Thoracic aorta (tissue), 2 donors: ENCODE measurements around the gene HEG1. TPM values are rescaled to one million over a fixed set of nuclear protein-coding genes. Genes with fewer than 3 reads are reported as not detected.

ENCODE experiments used
- ATAC-seq: fragments of 150-250 bp; one replicate; pipeline ENCODE4 v1.8.0; 2017; ENCODE audit warnings: low read depth; ENCODE audit not compliant: insufficient number of reproducible peaks, low FRiP score
- DNase-seq: peaks from one replicate; pipeline ENCODE4 v3.0.0-alpha.2; 2020; ENCODE audit warnings: low spot score
- H3K27ac ChIP-seq, 2 donors: fragments of 200-600 bp; sonication (generic); 1 replicate in 1 of 2; 2 replicates in 1 of 2; pipeline ENCODE4 v1.5.1; 2016; ENCODE audit warnings: mild to moderate bottlenecking in 2 of 2, moderate library complexity in 2 of 2
- H3K27me3 ChIP-seq: fragments of 200-600 bp; sonication (generic); replicated peaks from 2 replicates; pipeline ENCODE4 v1.6.0; 2016; ENCODE audit warnings: mild to moderate bottlenecking; ENCODE audit not compliant: insufficient read depth
- H3K36me3 ChIP-seq: fragments of 200-600 bp; sonication (generic); one replicate; pipeline ENCODE4 v1.5.1; 2016
- H3K4me1 ChIP-seq, 2 donors: fragments of 200-600 bp; sonication (generic); 1 replicate in 1 of 2; 2 replicates in 1 of 2; pipeline versions ENCODE4 v1.5.1 to v1.6.0; 2016; ENCODE audit warnings: low read depth in 2 of 2, mild to moderate bottlenecking in 1 of 2; ENCODE audit not compliant: control insufficient read depth in 1 of 2
- H3K4me3 ChIP-seq: fragments of 200-600 bp; sonication (generic); 2 replicates; pipeline ENCODE4 v1.5.1; 2016; ENCODE audit warnings: mild to moderate bottlenecking
- H3K9me3 ChIP-seq: fragments of 200-600 bp; sonication (generic); 2 replicates; pipeline ENCODE4 v1.5.1; 2016
- total RNA-seq, 2 donors: library from RNA; depleted of rRNA; stranded (reverse); fragments of >200 nt; gene quantifications; one replicate each; pipeline versions ENCODE4 v1.1.0 to v1.2.3, GENCODE V29; 2016
- TF ChIP-seq, protein P1 (sequence below): fragments of 200-600 bp; sonication (generic); IDR thresholded peaks from one replicate; pipeline ENCODE4 v1.5.1; 2019; ENCODE audit warnings: antibody characterized with exemption

Gene HEG1
- total RNA-seq, 2 donors from 2014 or later: 114 to 168 TPM

DNA sequence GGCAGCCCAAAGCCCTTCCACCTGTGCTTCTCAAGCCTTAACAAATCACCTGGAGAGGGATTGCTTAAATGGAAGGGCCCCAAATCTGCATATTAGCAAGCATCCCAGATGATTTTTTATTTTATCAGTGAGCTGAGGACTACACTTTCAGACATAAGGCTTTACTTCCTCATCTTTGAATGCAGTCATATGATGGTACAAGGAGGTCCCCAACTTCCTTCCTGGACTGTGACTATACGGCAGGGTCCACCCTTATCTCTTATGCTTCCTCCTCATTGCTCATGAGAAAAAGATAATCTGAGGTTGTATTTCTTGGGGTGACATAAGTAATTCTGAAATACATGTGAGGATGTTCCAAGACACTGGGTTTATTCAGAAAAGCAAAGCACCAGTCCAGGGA, 13.7 kb upstream of the HEG1 start:
- Histone ChIP-seq H3K27ac (no peak overlapping the region), H3K36me3 (no peaks in the 10 kb centered on the region), H3K4me1 (no peaks in the 10 kb centered on the region), H3K27me3 (no peaks in the 10 kb centered on the region), H3K9me3 (no peaks in the 10 kb centered on the region), H3K4me3 (no peak overlapping the region)
- DNase-seq: no peak
- TF ChIP-seq, protein P1, sequence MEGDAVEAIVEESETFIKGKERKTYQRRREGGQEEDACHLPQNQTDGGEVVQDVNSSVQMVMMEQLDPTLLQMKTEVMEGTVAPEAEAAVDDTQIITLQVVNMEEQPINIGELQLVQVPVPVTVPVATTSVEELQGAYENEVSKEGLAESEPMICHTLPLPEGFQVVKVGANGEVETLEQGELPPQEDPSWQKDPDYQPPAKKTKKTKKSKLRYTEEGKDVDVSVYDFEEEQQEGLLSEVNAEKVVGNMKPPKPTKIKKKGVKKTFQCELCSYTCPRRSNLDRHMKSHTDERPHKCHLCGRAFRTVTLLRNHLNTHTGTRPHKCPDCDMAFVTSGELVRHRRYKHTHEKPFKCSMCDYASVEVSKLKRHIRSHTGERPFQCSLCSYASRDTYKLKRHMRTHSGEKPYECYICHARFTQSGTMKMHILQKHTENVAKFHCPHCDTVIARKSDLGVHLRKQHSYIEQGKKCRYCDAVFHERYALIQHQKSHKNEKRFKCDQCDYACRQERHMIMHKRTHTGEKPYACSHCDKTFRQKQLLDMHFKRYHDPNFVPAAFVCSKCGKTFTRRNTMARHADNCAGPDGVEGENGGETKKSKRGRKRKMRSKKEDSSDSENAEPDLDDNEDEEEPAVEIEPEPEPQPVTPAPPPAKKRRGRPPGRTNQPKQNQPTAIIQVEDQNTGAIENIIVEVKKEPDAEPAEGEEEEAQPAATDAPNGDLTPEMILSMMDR: no peak
- no peak for ATAC-seq

DNA sequence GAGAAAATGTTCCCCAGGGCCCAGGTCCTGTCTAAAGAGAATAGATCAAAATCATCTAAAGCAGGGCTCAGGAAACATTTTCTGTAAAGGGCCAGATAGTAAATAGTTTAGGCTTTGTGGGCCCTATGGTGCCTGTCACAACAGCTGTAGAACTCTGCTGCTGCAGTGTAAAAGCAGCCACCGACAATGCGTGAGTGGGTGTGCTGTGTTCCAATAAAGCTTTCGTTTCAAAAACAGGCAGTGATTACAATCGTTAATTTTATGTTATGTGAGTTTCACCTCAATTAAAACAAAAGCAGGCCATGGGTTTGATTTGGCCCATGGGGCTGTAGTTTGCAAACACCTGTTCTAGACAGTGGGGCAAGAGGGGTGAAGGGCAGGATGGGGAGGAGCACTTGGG, 12.5 kb upstream of the HEG1 start:
- Histone ChIP-seq H3K27me3 (no peaks in the 10 kb centered on the region), H3K4me1 (peaks cover 6 to 11% of the 10 kb centered on the region in 2 donors), H3K4me3 (no peak overlapping the region), H3K9me3 (no peaks in the 10 kb centered on the region), H3K27ac (no peak overlapping the region), H3K36me3 (no peaks in the 10 kb centered on the region)
- no peak for DNase-seq
- TF ChIP-seq, protein P1: no peak
- no peak for ATAC-seq

DNA sequence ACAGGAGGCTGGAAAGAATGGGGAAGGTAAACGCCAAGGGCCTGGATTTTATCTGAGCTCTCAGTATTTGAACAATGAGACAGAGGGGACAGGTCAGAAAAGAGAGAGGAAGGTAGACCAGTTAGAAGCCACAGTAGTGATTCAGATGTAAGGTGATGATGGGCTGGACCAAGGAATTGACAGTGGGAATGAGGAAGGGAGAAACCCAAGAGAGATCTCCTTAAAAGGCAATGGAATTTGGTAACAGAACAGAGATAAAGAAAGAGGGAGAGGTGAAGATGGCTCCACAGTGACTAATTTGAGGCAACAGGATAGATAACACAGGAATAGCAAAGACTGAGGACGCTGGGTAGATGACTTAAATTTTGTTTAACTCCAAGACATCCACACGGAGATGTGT, 11.4 kb upstream of the HEG1 start:
- ATAC-seq (no peak), DNase-seq (no peak)
- Histone ChIP-seq H3K27ac (no peak overlapping the region), H3K4me3 (no peak overlapping the region), H3K27me3 (no peaks in the 10 kb centered on the region), H3K9me3 (no peaks in the 10 kb centered on the region), H3K4me1 (peaks cover 15 to 22% of the 10 kb centered on the region in 2 donors), H3K36me3 (no peaks in the 10 kb centered on the region)
- TF ChIP-seq, protein P1: no peak

DNA sequence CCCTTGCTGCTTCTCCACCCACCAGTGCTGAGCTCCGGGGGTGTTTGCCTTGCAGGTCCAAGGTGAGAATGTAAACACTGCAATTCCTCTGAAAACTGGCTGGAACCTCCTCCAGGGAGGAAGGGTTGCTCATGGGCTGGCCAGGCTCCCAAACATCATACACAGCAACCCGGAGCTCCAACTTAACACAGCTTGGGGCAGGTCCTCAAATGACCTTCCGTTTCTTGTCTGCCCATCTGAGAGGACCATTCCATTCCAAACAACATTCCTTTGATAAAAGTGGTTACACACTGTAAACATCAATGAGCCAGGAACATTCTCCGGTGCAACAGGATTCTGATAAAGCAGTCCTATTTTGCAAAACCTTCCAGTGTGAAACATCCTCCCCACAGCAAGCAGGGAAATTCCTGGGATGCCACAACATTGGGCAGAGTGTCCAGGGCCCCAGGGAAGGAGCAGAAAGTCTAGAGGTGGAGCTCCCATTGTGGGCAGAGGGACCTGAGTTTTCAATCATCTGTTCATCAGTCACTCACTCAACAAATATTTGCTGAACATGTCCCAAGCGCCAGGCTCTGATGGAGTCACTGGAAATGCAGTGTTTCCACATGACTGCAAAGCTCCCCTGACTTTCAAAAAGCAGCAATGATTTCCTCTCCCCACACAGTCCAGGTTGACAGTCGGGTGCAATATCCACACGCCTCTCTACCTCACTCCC, 7.3 kb upstream of the HEG1 start:
- ATAC-seq: peak; percentile 31
- Histone ChIP-seq H3K36me3 (no peaks in the 10 kb centered on the region), H3K4me1 (peaks cover 23 to 43% of the 10 kb centered on the region in 2 donors), H3K4me3 (no peak overlapping the region), H3K27me3 (no peaks in the 10 kb centered on the region), H3K9me3 (no peaks in the 10 kb centered on the region), H3K27ac (peak overlapping the region; percentile 57 to 63)
- DNase-seq: no peak
- TF ChIP-seq, protein P1: no peak

DNA sequence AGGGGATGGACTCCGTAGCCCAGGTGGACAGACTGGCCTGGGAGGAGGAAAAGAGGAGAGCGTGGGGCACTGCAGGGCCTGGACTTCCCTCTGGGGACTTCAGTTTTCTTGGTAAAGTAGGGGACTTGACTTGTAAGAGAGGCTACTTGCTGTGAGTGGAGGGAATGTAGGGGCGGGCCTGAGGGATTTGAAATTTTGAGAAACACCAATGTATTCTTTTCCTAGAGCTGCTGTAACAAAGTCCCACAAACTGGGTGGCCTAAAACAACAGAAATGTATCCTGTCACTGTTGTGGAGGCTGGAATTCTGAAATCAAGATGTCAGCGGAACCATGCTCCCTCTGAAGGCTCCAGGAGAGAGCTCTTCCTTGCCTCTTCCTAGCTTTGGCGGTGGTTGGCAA, 5.8 kb upstream of the HEG1 start:
- no peak for ATAC-seq
- Histone ChIP-seq H3K36me3 (no peaks in the 10 kb centered on the region), H3K27me3 (no peaks in the 10 kb centered on the region), H3K4me1 (peaks cover 33 to 56% of the 10 kb centered on the region in 2 donors), H3K27ac (peak overlapping the region; percentile 63 to 64), H3K4me3 (no peak overlapping the region), H3K9me3 (no peaks in the 10 kb centered on the region)
- no peak for DNase-seq
- TF ChIP-seq, protein P1: no peak
